Bronchial epithelial cell (primary cell): ENCODE data around the gene TICAM2. TPM values are rescaled to one million over a fixed set of nuclear protein-coding genes. Genes with fewer than 3 reads are reported as not detected.

Source experiments
- DNase-seq: peaks from one replicate; pipeline ENCODE4 v3.0.0-alpha.2; 2010; ENCODE audit warnings: low read depth
- FAIRE-seq: peaks from 2 replicates; lab custom pipeline; 2011; peaks lifted over from hg19 to GRCh38; lab: Jason Lieb, UNC
- H3K27me3 ChIP-seq: 2 replicates; pipeline ENCODE4 v1.5.1; 2011; ENCODE audit warnings: low read length; ENCODE audit not compliant: control insufficient read depth, insufficient read depth
- H3K36me3 ChIP-seq: 2 replicates; pipeline ENCODE4 v1.5.1; 2011; ENCODE audit warnings: low read length; ENCODE audit not compliant: control insufficient read depth, insufficient read depth
- H3K4me3 ChIP-seq: 2 replicates; pipeline ENCODE4 v1.5.1; 2011; ENCODE audit warnings: mild to moderate bottlenecking, low read depth, low read length, control low read depth
- total RNA-seq: library from RNA; depleted of rRNA; stranded (reverse); fragments of >200 nt; gene quantifications from 2 replicates; pipeline ENCODE4 v1.2.1, GENCODE V29; 2014
- TF ChIP-seq, protein P1 (sequence below): IDR thresholded peaks from 2 replicates; pipeline ENCODE4 v1.5.1; 2011; ENCODE audit warnings: mild to moderate bottlenecking, moderate library complexity, low read length, control low read depth, inconsistent platforms; ENCODE audit not compliant: insufficient read depth, severe bottlenecking

TICAM2 gene
- total RNA-seq, 1 donor from 2014 or later: 0.26 TPM

DNA sequence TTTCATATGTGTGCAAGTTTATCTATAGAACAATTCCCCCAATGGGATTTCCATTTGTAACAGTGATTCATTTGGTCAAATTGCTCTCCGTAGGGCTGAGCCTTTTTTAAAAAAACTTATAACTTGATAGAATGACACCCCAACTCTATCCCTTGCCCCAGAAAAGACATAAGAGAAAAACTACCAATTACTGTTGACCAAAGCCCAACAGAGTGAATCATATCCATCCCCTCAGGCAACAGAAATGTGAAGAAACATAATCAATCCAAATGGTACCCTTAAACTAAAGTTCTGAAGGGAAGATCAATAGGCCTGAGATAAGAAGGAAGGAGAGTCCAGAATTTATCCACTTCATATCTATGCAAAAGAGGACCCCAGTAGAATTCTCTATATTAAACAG is 17.8 kb downstream of the TICAM2 start:
- TF ChIP-seq, protein P1, sequence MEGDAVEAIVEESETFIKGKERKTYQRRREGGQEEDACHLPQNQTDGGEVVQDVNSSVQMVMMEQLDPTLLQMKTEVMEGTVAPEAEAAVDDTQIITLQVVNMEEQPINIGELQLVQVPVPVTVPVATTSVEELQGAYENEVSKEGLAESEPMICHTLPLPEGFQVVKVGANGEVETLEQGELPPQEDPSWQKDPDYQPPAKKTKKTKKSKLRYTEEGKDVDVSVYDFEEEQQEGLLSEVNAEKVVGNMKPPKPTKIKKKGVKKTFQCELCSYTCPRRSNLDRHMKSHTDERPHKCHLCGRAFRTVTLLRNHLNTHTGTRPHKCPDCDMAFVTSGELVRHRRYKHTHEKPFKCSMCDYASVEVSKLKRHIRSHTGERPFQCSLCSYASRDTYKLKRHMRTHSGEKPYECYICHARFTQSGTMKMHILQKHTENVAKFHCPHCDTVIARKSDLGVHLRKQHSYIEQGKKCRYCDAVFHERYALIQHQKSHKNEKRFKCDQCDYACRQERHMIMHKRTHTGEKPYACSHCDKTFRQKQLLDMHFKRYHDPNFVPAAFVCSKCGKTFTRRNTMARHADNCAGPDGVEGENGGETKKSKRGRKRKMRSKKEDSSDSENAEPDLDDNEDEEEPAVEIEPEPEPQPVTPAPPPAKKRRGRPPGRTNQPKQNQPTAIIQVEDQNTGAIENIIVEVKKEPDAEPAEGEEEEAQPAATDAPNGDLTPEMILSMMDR: no peak
- no peaks in the 10 kb centered on the region for H3K27me3 ChIP-seq
- DNase-seq (no peak), FAIRE-seq (no peak)
- H3K36me3 ChIP-seq: no peaks in the 10 kb centered on the region
- no peak overlapping the region for H3K4me3 ChIP-seq

DNA sequence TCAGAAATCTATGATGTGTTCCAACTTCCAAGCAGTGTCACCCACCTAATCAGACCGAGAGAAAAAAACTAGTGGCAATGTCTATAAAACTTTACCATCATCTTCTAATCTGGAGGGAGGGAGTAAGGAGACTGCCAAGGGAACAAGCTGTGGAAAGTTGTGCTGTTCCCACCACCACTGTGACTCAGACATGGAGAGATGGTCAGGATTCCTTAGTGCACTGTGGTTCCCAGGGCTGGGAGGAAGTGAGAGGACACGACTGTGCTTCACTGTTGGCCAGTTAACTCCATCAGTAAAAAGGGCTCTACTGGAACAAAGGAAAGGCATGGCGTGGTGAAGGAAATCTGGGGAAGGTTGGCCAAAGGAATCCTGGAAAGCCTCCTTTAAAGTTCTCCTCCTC is 18.8 kb downstream of the TICAM2 start:
- TF ChIP-seq, protein P1: no peak
- H3K4me3 ChIP-seq: no peak overlapping the region
- H3K36me3 ChIP-seq: no peaks in the 10 kb centered on the region
- H3K27me3 ChIP-seq: no peaks in the 10 kb centered on the region
- DNase-seq: no peak
- FAIRE-seq: no peak

DNA sequence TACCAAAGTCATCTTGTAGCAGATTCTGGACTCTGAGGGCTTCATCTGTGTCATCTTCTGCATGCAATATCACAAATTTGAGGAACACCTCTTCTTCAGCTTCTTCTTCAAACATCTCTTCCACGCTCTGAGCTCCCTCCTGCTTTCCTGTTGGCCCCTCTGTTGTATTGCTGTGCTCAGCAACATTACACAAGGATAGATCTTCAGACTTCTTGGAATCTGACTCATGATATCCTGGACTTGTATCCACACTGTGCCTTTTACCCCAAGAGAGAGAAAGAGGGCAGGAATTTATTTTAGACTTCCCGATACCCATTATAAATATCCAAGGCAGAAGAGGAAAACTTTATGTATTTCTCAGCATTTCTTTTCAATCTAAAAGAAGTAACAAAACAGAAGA is 21.3 kb downstream of the TICAM2 start:
- DNase-seq: no peak
- H3K36me3 ChIP-seq: no peaks in the 10 kb centered on the region
- TF ChIP-seq, protein P1: no peak
- no peak overlapping the region for H3K4me3 ChIP-seq
- no peak for FAIRE-seq
- no peaks in the 10 kb centered on the region for H3K27me3 ChIP-seq

DNA sequence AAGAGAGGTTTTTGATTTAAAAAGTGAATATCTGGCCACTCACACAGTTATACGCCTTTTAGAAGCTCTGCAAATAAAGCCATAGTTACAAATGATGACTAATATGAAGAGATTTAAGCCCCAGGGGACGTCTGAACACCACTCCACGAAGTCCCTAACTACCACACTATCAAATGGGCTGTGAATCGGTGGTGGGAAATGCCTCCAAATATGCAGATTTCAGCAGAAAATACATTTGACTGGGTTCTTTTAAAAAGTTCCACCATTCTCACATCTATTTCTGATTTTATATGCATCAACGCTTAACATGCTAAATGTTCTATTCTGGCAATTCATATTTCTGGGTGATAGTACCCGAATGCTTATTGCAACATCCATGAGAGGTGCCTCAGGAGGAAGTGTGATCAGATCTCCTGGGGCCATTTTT is 22.5 kb downstream of the TICAM2 start:
- no peaks in the 10 kb centered on the region for H3K36me3 ChIP-seq
- TF ChIP-seq, protein P1: no peak
- H3K27me3 ChIP-seq: no peaks in the 10 kb centered on the region
- FAIRE-seq: no peak
- no peak overlapping the region for H3K4me3 ChIP-seq
- peak; percentile 64 for DNase-seq

DNA sequence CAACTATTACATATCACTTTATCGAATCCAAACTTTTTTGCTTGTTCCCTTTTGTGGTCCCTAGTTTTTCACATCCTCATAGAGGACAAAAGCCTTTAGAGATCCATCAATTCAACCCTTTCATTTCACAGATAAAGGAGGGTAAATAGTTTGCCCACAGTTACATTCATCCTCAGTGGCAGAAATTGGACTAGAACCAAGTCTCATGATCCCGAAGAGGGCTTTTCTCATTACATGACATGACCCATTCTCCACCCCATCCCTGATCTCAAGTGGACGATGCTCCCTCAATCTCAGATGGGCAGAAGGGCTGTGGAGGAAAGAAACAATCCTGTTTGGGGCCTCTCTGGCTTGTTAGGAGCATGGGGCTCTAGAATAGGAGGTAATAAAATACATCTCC is 23.1 kb downstream of the TICAM2 start:
- Histone ChIP-seq H3K36me3 (no peaks in the 10 kb centered on the region), H3K27me3 (no peaks in the 10 kb centered on the region), H3K4me3 (no peak overlapping the region)
- FAIRE-seq (no peak), DNase-seq (no peak)
- TF ChIP-seq, protein P1: no peak

- H3K36me3 ChIP-seq: no peaks in the 10 kb centered on the region
- TF ChIP-seq, protein P1: no peak
- no peak for DNase-seq
- no peak for FAIRE-seq
- no peak overlapping the region for H3K4me3 ChIP-seq
- H3K27me3 ChIP-seq: no peaks in the 10 kb centered on the region
Measured at GRCh38 chr5:115578657-115579056, 23.6 kb downstream of the TICAM2 start.
